ENCODE data around the gene ST8SIA6. TPM values are rescaled to one million over a fixed set of nuclear protein-coding genes. Genes with fewer than 3 reads are reported as not detected.

The ST8SIA6 gene
- total RNA-seq, 1 donor from 2014 or later: 0.23 TPM

DNA sequence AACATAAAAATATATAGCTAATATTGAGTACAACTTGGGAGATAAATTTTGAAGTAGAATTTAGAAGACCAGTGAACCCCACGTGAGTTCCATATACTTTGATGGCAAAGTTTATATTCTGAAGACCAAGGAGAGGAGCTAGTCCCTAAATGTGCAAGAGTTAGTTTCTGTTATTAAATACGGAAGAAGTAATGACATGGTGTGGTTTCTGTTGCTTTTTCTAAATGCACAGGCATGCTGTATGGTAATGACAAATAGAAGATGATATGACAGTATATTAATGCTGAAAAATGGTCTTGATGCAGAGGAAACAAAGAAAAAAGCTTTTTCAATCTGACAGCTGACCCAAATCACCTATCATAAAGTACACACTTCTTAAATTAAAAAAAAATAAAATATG, 101.8 kb downstream of the ST8SIA6 start:
- DNase-seq (ENCODE audit: low read depth): no peak
- TF ChIP-seq, protein P1, sequence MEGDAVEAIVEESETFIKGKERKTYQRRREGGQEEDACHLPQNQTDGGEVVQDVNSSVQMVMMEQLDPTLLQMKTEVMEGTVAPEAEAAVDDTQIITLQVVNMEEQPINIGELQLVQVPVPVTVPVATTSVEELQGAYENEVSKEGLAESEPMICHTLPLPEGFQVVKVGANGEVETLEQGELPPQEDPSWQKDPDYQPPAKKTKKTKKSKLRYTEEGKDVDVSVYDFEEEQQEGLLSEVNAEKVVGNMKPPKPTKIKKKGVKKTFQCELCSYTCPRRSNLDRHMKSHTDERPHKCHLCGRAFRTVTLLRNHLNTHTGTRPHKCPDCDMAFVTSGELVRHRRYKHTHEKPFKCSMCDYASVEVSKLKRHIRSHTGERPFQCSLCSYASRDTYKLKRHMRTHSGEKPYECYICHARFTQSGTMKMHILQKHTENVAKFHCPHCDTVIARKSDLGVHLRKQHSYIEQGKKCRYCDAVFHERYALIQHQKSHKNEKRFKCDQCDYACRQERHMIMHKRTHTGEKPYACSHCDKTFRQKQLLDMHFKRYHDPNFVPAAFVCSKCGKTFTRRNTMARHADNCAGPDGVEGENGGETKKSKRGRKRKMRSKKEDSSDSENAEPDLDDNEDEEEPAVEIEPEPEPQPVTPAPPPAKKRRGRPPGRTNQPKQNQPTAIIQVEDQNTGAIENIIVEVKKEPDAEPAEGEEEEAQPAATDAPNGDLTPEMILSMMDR (conservative IDR thresholded peaks at IDR 0.05; ENCODE audit: low read depth, low read length): no peak
- H3K4me3 ChIP-seq (ENCODE audit: low read depth, low read length): no peak overlapping the region

DNA sequence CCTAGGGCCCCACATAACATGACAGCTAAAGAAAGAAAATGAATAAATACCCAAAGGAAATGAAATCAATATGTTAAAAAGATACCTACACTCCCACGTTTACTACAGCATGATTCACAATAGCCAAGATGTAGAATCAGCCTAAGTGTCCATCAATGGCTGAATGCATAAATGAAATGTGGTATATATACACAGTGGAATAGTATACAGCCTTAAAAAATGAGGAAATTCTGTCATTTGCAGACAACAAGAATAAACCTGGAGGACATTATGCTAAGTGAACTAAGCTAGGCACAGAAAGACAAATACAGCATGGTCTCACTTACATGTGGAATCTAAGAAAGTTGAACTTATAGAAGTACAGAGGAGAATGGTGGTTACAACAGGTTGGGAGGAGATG, 102.9 kb downstream of the ST8SIA6 start:
- TF ChIP-seq, protein P1 (conservative IDR thresholded peaks at IDR 0.05; ENCODE audit: low read depth, low read length): no peak
- H3K4me3 ChIP-seq (ENCODE audit: low read depth, low read length): no peak overlapping the region

DNA sequence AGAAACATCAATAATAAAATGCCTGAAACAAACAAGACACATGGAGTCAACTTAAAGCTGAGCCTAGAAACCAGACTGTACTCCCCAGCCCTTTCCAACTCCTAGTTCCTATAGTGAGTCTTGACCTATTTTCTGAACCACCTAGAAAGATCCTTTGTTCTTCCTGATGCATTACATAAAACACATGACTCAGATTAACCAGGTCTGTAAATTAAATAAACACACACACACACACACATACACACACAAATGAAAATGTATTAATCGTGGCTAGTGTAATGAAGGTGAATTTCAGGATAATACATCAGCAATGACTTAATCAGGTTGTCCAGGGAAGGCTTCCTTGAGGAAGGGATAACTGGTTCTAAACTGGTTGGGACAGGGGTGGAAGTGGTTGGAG, 104.7 kb downstream of the ST8SIA6 start:
- H3K4me3 ChIP-seq (ENCODE audit: low read depth, low read length): no peak overlapping the region
- DNase-seq (ENCODE audit: low read depth): no peak
- TF ChIP-seq, protein P1 (conservative IDR thresholded peaks at IDR 0.05; ENCODE audit: low read depth, low read length): no peak

More for the DNA sequence above, 102.9 kb downstream of the ST8SIA6 start:
- no peak for DNase-seq (ENCODE audit: low read depth)

DNA sequence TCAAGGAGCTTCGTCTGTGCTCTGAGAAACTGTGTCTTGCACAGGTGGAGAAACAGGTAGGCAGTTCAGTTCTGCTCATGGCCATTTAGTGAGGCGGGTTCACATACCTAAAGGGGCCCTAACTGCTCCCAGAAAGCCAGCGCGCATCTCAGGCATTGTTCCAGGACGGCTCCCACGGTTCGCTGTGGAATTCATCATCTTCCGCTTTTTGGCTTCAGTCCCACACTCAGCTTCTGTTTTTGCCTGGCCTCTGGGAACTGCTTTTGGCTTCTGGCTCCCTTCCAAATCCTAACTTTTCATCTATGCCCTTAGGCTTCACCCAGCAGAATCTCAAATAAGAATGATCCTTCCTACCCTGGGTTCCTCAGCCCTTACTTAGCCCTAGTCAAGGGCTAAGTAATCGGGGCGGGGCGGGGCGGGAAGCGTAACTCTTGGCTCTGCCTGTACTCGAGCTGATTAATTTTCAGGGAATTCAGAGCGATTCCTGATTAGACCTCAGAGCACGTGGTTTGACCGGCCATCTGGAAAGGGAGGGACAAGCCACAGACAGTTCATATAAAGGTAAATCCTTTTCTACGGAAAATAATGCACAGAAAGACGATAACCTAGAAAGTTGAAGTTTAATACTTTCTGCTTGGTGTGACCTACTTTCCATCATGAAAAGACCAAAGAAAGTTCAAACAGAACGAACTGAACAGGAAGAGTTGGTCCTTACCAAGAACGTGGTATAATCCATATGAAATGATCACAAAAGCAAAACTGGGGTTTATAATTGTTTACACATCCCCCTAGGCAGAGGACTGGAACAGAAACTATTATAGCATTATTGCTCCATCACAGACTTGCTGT, 105.7 kb downstream of the ST8SIA6 start:
- DNase-seq (ENCODE audit: low read depth): peak; percentile 42
- no peak overlapping the region for H3K4me3 ChIP-seq (ENCODE audit: low read depth, low read length)
- TF ChIP-seq, protein P1 (conservative IDR thresholded peaks at IDR 0.05; ENCODE audit: low read depth, low read length): no peak

DNA sequence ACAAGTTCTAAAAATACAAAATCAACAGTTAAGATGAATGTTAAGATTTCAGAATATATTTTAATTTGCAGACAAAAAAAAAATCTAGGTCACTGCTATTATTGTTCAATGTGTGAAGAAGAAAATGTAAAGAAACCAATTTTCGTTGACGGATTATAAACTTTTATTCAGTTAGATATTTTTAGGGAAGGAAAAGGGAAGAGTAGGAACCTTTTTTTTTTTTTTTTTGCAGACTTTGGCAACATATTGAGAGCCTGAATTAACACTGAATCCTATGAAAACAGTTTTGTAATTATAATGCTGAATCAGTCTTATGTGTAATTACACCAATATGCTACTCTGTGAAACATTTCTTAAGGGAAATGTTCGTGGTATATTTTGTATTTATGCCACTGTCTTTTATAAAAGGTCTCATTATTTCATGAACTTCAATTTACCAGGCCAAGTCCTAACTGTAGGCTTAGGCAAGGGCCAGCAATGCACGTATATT, 106.3 kb downstream of the ST8SIA6 start:
- DNase-seq (ENCODE audit: low read depth): no peak
- H3K4me3 ChIP-seq (ENCODE audit: low read depth, low read length): no peak overlapping the region
- TF ChIP-seq, protein P1 (conservative IDR thresholded peaks at IDR 0.05; ENCODE audit: low read depth, low read length): no peak

DNA sequence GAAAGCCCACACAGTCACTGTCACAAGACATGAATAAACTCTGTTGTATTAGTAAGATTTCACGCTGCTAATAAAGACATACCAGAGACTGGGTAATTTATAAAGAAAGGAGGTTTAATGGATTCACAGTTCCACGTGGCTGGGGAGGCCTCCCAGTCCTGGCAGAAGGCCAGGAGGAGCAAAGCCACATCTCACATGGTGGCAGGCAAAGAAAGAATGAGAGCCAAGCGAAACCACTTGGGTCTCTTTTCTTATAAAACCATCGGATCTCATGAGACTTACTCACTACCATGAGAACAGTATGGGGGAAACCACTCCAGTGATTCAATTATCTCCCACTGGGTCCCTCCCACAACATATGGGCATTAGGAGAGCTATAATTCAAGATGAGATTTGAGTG, 110.2 kb downstream of the ST8SIA6 start:
- no peak for DNase-seq (ENCODE audit: low read depth)
- no peak overlapping the region for H3K4me3 ChIP-seq (ENCODE audit: low read depth, low read length)
- TF ChIP-seq, protein P1 (conservative IDR thresholded peaks at IDR 0.05; ENCODE audit: low read depth, low read length): no peak

DNA sequence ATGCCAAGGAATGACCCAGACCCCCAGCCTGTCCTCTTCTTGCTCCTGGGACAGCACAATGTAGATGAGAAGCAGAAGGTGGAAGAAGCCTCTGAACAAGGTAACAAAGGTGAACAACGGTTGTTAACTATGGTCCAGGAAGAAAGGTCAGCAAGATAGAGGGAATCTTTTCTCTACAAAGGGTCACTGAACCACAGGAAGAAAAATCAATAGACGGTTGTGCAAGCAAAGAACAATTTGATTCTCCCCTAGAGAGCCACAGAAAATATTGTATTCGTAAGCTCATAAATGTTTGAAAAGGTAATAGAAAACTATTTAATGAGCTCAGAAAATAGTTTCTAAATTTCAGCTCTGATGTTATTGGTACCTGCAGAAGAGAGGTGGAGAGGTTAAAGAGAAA, 111.3 kb downstream of the ST8SIA6 start:
- no peak overlapping the region for H3K4me3 ChIP-seq (ENCODE audit: low read depth, low read length)
- TF ChIP-seq, protein P1 (conservative IDR thresholded peaks at IDR 0.05; ENCODE audit: low read depth, low read length): no peak

More for the DNA sequence above, 111.3 kb downstream of the ST8SIA6 start:
- DNase-seq (ENCODE audit: low read depth): no peak

All from epithelial cell of proximal tubule (primary cell).